Naive thymus-derived CD4-positive, alpha-beta T cell (primary cell): ENCODE results near the gene MYO10. TPM values are rescaled to one million over a fixed set of nuclear protein-coding genes. Genes with fewer than 3 reads are reported as not detected.

Experiments used
- ATAC-seq: fragments of 150-1000 bp; cut with Tn5 transposase; 2 replicates; pipeline ENCODE4 v1.10.0; 2021; ENCODE audit warnings: mild to moderate bottlenecking, moderate library complexity
- CTCF ChIA-PET: fragments of 350-600 bp; sonication (Branson Sonifier 250); formaldehyde crosslinking; loops from one replicate; lab custom pipeline; 2021; ENCODE audit warnings: antibody characterized with exemption; lab: Charles Lee
- POLR2A ChIA-PET: fragments of 350-600 bp; sonication (Branson Sonifier 250); formaldehyde crosslinking; loops from one replicate; lab custom pipeline; 2021; ENCODE audit warnings: antibody characterized with exemption, inconsistent platforms; lab: Charles Lee
- DNase-seq, 9 donors: peaks; one replicate each; pipeline versions ENCODE4 v3.0.0 to v3.0.0-alpha.2; 2020 to 2022; ENCODE audit warnings: mixed read lengths in 1 of 9
- H3K27ac ChIP-seq: one replicate; pipeline ENCODE4 v1.7.0; 2013; ENCODE audit warnings: mild to moderate bottlenecking, low read depth, low read length, moderate library complexity
- H3K27me3 ChIP-seq, 2 donors: one replicate each; pipeline ENCODE4 v1.7.0; 2013; ENCODE audit warnings: low read length in 2 of 2, mild to moderate bottlenecking in 2 of 2, moderate library complexity in 2 of 2; ENCODE audit not compliant: control insufficient read depth in 2 of 2, insufficient read depth in 2 of 2
- H3K36me3 ChIP-seq, 3 experiments: 1 replicate in 2 of 3; 2 replicates in 1 of 3; pipeline ENCODE4 v1.7.0; 2013; ENCODE audit warnings: low read length in 3 of 3, mild to moderate bottlenecking in 3 of 3, moderate library complexity in 1 of 3; ENCODE audit not compliant: insufficient read depth in 3 of 3, control insufficient read depth in 2 of 3
- H3K4me1 ChIP-seq, 2 donors: one replicate each; pipeline ENCODE4 v1.7.0; 2013; ENCODE audit warnings: low read length in 2 of 2, mild to moderate bottlenecking in 2 of 2, moderate library complexity in 1 of 2; ENCODE audit not compliant: control insufficient read depth in 2 of 2, insufficient read depth in 2 of 2
- H3K4me3 ChIP-seq: 2 replicates; pipeline ENCODE4 v1.7.0; 2013; ENCODE audit warnings: mild to moderate bottlenecking, low read length
- H3K9me3 ChIP-seq, 3 experiments: 1 replicate in 2 of 3; 2 replicates in 1 of 3; pipeline ENCODE4 v1.7.0; 2013; ENCODE audit warnings: low read length in 3 of 3; ENCODE audit not compliant: control insufficient read depth in 2 of 3
- H3K27ac Mint-ChIP-seq, 9 donors: one replicate each; pipeline ENCODE4 v1.8.0; 2020 to 2022; ENCODE audit warnings: mixed read lengths in 9 of 9, mild to moderate bottlenecking in 8 of 9, moderate library complexity in 5 of 9, inconsistent platforms in 2 of 9
- H3K27me3 Mint-ChIP-seq, 5 donors: one replicate each; pipeline ENCODE4 v1.8.0; 2021 to 2022; ENCODE audit warnings: mixed read lengths in 5 of 5, mild to moderate bottlenecking in 1 of 5
- H3K36me3 Mint-ChIP-seq, 5 donors: one replicate each; pipeline ENCODE4 v1.8.0; 2020 to 2022; ENCODE audit warnings: mixed read lengths in 5 of 5, mild to moderate bottlenecking in 3 of 5, inconsistent platforms in 1 of 5
- H3K4me1 Mint-ChIP-seq, 7 donors: one replicate each; pipeline ENCODE4 v1.8.0; 2020 to 2022; ENCODE audit warnings: mixed read lengths in 7 of 7, mild to moderate bottlenecking in 3 of 7, inconsistent platforms in 1 of 7
- H3K4me3 Mint-ChIP-seq, 10 donors: one replicate each; pipeline ENCODE4 v1.8.0; 2020 to 2022; ENCODE audit warnings: mild to moderate bottlenecking in 10 of 10, mixed read lengths in 10 of 10, moderate library complexity in 6 of 10, inconsistent platforms in 2 of 10
- H3K9me3 Mint-ChIP-seq, 11 donors: one replicate each; pipeline ENCODE4 v1.8.0; 2020 to 2022; ENCODE audit warnings: mixed read lengths in 11 of 11, mild to moderate bottlenecking in 4 of 11, inconsistent platforms in 1 of 11, moderate library complexity in 1 of 11
- intact Hi-C, 2 donors: fragments of 100-400 bp; cut with micrococcal nuclease; formaldehyde crosslinking; loops; one replicate each; pipeline ENCODE4 v1.15.1; 2023
- polyA plus RNA-seq, 2 donors: library from polyadenylated mRNA; unstranded; fragments of 300-500 nt; fragmentation: Illumina TruSeq; gene quantifications; one replicate each; pipeline ENCODE4 v1.2.3, GENCODE V29; 2021
- total RNA-seq, 6 experiments: library from RNA in 5 of 6; stranded (reverse) in 5 of 6; gene quantifications; 1 replicate in 5 of 6; 2 replicates in 1 of 6; pipeline ENCODE4 v1.2.3 and lab custom pipeline; 2021 to 2026

The MYO10 gene
- total and polyA plus RNA-seq, 7 experiments from 2014 or later: 0.02 to 1.0 TPM; not detected in 5

DNA sequence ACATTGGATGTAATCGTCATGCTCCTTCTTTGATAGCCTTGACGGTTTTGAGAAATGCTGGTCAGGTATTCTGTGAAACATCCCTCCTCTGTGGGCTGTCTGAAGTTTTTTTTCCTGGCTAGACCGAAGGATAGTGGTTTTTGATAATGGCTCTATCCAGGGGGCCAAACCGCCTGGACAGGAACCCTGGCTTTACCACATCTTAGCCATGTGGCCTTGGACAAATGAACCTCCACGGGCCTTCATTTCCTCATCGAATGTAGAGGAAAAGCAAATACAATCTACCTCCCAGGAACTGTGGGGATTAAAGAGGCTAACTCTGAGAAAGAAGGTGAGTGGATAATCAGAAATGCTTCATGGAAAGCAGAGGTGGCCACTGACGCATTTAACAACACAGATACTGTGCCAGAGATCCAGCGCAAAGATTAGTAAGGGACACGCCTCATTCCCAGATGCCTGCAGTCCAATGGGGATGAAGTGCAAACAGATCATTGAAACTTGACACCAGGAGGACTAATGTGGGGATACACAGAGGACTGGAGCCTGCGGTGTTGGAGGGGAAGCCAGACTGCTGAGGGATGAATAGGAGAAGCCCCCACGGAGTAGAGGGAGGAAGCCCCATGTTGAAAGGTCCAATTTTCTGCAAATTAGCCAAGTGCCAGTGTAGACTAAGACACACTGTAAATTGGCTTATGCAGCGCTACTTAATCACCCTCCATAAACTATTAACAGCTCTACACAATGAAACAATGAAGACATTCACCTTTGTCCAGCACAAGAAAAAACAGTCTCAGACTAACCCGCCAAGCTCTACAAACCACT, 41.6 kb downstream of the MYO10 start:
- no peaks in the 10 kb centered on the region for H3K4me1 ChIP-seq
- no peaks in the 10 kb centered on the region for H3K36me3 ChIP-seq
- DNase-seq (no peak), ATAC-seq (no peak)
- H3K9me3 Mint-ChIP-seq: peaks cover 0 to 7% (median 0%) of the 10 kb centered on the region in 11 donors
- no peak overlapping the region for H3K4me3 ChIP-seq
- intact Hi-C loops: no loop called here
- ChIA-PET POLR2A (no interaction called here), CTCF (no interaction called here)
- H3K27ac ChIP-seq: no peak overlapping the region
- H3K4me1 Mint-ChIP-seq: no peaks in the 10 kb centered on the region
- no peaks in the 10 kb centered on the region for H3K27me3 ChIP-seq
- H3K9me3 ChIP-seq: no peaks in the 10 kb centered on the region
- H3K4me3 Mint-ChIP-seq: no peak overlapping the region
- H3K27me3 Mint-ChIP-seq: peaks cover 0 to 6% (median 0%) of the 10 kb centered on the region in 5 donors
- no peaks in the 10 kb centered on the region for H3K36me3 Mint-ChIP-seq
- no peak overlapping the region for H3K27ac Mint-ChIP-seq

DNA sequence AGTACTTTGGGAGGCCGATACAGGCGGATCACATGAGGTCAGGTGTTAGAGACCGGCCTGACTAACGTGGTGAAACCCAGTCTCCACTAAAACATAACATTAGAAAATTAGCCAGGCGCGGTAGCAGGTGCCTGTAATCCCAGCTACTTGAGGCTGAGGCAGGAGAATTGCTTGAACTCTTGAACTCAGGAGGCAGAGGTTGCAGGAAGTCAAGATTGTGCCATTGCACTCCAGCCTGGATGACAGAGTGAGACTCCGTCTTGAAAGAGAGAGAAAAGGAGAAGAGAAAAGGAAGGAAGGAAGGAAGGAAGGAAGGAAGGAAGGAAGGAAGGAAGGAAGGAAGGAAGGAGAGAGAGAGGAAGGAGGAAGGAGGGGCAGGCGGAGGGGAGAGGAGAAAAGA, 45.1 kb downstream of the MYO10 start:
- POLR2A ChIA-PET: no interaction called here
- peaks cover 0 to 5% (median 0%) of the 10 kb centered on the region in 11 donors for H3K9me3 Mint-ChIP-seq
- no peaks in the 10 kb centered on the region for H3K4me1 Mint-ChIP-seq
- H3K36me3 Mint-ChIP-seq: no peaks in the 10 kb centered on the region
- Histone ChIP-seq H3K36me3 (no peaks in the 10 kb centered on the region), H3K9me3 (no peaks in the 10 kb centered on the region), H3K27me3 (no peaks in the 10 kb centered on the region), H3K4me3 (no peak overlapping the region), H3K4me1 (no peaks in the 10 kb centered on the region), H3K27ac (no peak overlapping the region)
- no peak for ATAC-seq
- DNase-seq: no peak
- no peak overlapping the region for H3K27ac Mint-ChIP-seq
- CTCF ChIA-PET: no interaction called here
- intact Hi-C loops: no loop called here
- H3K27me3 Mint-ChIP-seq: peaks cover 0 to 13% (median 9%) of the 10 kb centered on the region in 5 donors
- H3K4me3 Mint-ChIP-seq: no peak overlapping the region

DNA sequence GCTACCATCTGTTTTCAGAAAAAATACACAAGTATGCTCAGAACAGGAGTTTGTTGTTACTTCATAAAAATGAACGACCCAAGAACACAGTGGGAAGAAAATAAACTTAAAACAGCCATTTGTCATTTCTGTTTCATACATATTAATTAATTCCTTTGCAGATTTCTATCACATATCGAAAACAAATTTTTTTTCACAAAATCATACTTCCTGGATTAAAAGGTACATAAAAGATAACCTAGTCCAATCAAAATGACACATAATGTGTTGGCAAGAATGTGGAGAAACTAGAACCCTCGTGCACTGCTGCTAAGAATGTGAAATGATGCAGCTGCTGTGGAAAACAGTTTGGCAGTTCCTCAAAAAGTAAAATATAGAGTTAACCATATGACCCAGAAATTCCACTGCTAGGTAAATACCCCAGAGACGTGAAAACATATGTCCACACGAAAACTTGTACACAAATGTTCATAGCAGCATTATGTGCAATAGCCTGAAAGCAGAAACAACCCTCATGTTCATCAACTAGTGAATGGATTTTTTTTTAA, 46.0 kb downstream of the MYO10 start:
- peaks cover 0 to 21% (median 12%) of the 10 kb centered on the region in 5 donors for H3K27me3 Mint-ChIP-seq
- Histone ChIP-seq H3K4me1 (no peaks in the 10 kb centered on the region), H3K27ac (no peak overlapping the region), H3K36me3 (no peaks in the 10 kb centered on the region), H3K4me3 (no peak overlapping the region), H3K27me3 (no peaks in the 10 kb centered on the region), H3K9me3 (no peaks in the 10 kb centered on the region)
- ATAC-seq (no peak), DNase-seq (no peak)
- no peak overlapping the region for H3K27ac Mint-ChIP-seq
- ChIA-PET POLR2A (no interaction called here), CTCF (no interaction called here)
- no peak overlapping the region for H3K4me3 Mint-ChIP-seq
- H3K9me3 Mint-ChIP-seq: peaks cover 0 to 5% (median 0%) of the 10 kb centered on the region in 11 donors
- no peaks in the 10 kb centered on the region for H3K4me1 Mint-ChIP-seq
- no peaks in the 10 kb centered on the region for H3K36me3 Mint-ChIP-seq
- intact Hi-C loops: no loop called here

DNA sequence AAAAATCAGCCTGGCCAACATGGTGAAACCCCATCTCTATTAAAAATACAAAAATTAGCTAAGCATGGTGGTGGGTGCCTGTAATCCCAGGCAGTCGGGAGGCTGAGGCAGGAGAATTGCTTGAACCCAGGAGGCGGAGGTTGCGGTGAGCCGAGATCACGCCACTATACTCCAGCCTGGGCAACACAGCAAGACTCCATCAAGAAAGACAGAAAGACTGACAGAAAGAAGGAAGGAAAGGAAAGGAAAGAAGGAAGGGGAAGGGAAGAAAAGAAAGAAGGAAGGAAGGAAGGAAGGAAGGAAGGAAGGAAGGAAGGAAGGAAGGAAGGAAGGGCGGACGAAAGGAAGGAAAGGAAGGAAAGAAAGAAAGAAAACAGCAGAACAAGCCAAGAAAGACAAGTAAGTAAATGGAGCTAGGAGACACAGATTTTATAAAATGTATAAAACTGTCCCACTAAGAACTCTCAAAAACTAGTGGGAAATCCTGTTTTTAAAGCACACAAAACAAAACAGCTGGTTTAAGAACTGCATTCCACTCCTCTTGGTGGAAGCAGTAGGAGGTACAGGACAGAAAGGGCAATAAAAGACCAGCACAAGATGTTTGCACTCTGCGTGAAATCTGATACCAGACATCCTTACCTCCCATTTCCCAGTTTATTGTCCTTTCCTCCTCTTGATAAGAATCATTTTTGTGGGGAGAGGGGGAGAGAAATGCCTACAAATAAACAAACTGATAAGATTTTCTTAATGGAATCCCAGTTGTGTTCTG, 46.7 kb downstream of the MYO10 start:
- Mint-ChIP-seq H3K27me3 (peaks cover 0 to 21% (median 12%) of the 10 kb centered on the region in 5 donors), H3K4me1 (no peaks in the 10 kb centered on the region), H3K4me3 (no peak overlapping the region), H3K9me3 (peaks cover 0 to 3% (median 0%) of the 10 kb centered on the region in 11 donors), H3K36me3 (no peaks in the 10 kb centered on the region), H3K27ac (no peak overlapping the region)
- H3K4me3 ChIP-seq: no peak overlapping the region
- no peak overlapping the region for H3K27ac ChIP-seq
- POLR2A ChIA-PET: no interaction called here
- no peaks in the 10 kb centered on the region for H3K4me1 ChIP-seq
- no peak for ATAC-seq
- CTCF ChIA-PET: no interaction called here
- H3K27me3 ChIP-seq: no peaks in the 10 kb centered on the region
- H3K36me3 ChIP-seq: no peaks in the 10 kb centered on the region
- H3K9me3 ChIP-seq: no peaks in the 10 kb centered on the region
- intact Hi-C loops: no loop called here
- no peak for DNase-seq

DNA sequence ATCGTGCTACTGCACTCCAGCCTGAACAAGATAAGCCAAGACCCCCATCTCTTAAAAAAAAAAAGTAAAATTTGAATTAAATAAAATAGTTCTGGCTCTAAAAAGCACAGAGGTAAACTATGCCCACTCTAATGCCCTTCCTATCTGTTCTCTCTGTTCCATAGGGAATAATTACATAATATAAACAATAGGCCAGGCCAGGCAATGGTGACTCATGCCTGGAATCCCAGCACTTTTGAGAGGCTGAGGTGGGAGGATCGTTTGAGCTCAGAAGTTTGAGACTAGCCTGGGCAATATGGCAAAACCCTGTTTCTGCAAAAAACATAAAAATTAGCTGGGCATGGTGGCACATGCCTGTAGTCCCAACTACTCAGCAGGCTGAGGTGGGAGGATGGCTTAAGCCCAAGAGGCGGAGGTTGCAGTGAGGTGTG, 47.4 kb downstream of the MYO10 start:
- H3K27me3 Mint-ChIP-seq: peaks cover 0 to 21% (median 12%) of the 10 kb centered on the region in 5 donors
- intact Hi-C loops: no loop called here
- ATAC-seq (no peak), DNase-seq (no peak)
- H3K4me1 Mint-ChIP-seq: no peaks in the 10 kb centered on the region
- CTCF ChIA-PET: interaction anchor here (0.6 kb wide), 1 partner anchor 9 kb away, joined by 4 read pairs; no protein-coding TSS in a partner anchor
- Histone ChIP-seq H3K27me3 (no peaks in the 10 kb centered on the region), H3K27ac (no peak overlapping the region), H3K36me3 (no peaks in the 10 kb centered on the region), H3K4me3 (no peak overlapping the region), H3K4me1 (no peaks in the 10 kb centered on the region), H3K9me3 (no peaks in the 10 kb centered on the region)
- H3K36me3 Mint-ChIP-seq: no peaks in the 10 kb centered on the region
- H3K9me3 Mint-ChIP-seq: peaks cover 0 to 3% (median 0%) of the 10 kb centered on the region in 11 donors
- H3K27ac Mint-ChIP-seq: no peak overlapping the region
- POLR2A ChIA-PET: no interaction called here
- no peak overlapping the region for H3K4me3 Mint-ChIP-seq

DNA sequence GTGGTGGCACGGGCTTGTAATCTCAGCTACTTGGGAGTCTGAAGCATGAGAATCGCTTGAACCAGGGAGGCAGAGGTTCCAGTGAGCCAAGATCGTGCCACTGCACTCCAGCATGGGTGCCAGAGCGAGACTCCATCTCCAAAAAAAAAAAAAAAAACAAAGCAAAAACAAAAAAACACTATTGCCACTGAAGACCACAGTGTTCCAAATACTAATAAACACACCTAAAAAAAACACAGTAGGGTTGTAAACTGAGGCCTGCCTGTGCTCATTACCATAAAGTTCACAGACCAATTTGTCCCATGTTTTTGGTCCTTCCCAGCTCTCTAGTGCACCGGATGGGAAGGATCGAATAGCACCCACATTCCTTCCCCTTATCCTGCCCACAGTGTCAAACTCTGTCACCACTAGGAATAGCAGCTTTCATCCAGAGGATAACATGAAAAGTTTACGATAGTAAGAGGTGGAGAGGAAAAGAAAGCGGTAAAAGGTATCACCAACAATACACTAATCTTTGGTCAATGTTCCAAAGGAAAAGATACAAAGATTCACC, 49.2 kb downstream of the MYO10 start:
- no peak for ATAC-seq
- H3K9me3 ChIP-seq: no peaks in the 10 kb centered on the region
- no peaks in the 10 kb centered on the region for H3K36me3 ChIP-seq
- no peaks in the 10 kb centered on the region for H3K36me3 Mint-ChIP-seq
- no peaks in the 10 kb centered on the region for H3K27me3 ChIP-seq
- DNase-seq: no peak
- H3K27me3 Mint-ChIP-seq: peaks cover 0 to 19% (median 8%) of the 10 kb centered on the region in 5 donors
- peaks cover 0 to 3% (median 0%) of the 10 kb centered on the region in 11 donors for H3K9me3 Mint-ChIP-seq
- no peak overlapping the region for H3K27ac ChIP-seq
- no peak overlapping the region for H3K4me3 ChIP-seq
- no peaks in the 10 kb centered on the region for H3K4me1 ChIP-seq
- no peak overlapping the region for H3K4me3 Mint-ChIP-seq
- intact Hi-C loops: no loop called here
- H3K27ac Mint-ChIP-seq: no peak overlapping the region
- no peaks in the 10 kb centered on the region for H3K4me1 Mint-ChIP-seq
- ChIA-PET POLR2A (no interaction called here), CTCF (no interaction called here)
